ENCODE measurements around the gene GPR179. TPM values are rescaled to one million over a fixed set of nuclear protein-coding genes. Genes with fewer than 3 reads are reported as not detected.
A peak's percentile ranks its signal among the peaks of the same experiment; 100 is the strongest.

Gene GPR179
- total RNA-seq, 1 donor from 2014 or later = 0.07 TPM

DNA sequence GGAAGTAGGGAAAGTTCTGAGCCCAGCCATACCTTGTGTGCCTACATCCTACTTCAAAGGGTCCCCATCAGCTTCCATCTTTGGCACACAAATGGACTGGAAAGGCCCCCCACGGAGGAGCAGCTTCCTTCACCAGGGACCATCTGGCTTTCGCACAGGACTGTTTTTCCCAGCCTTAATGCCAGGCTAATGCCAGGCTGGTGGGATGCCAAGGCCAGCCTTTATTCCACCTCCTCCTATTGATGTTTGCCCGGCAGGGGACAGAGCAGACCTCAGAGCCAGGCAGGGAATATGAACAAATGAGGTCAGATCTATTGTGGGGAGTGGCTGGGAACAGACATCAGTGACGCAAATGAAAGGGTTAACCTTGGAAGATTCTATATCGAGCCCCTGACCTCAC, 5.7 kb downstream of the GPR179 start:
- Mint-ChIP-seq H3K36me3 (ENCODE audit: low read depth) (no peaks in the 10 kb centered on the region), H3K4me1 (no peaks in the 10 kb centered on the region), H3K4me3 (no peak overlapping the region), H3K27ac (no peak overlapping the region), H3K27me3 (peaks cover 2% of the 10 kb centered on the region), H3K9me3 (no peaks in the 10 kb centered on the region)
- TF ChIP-seq, protein P1, sequence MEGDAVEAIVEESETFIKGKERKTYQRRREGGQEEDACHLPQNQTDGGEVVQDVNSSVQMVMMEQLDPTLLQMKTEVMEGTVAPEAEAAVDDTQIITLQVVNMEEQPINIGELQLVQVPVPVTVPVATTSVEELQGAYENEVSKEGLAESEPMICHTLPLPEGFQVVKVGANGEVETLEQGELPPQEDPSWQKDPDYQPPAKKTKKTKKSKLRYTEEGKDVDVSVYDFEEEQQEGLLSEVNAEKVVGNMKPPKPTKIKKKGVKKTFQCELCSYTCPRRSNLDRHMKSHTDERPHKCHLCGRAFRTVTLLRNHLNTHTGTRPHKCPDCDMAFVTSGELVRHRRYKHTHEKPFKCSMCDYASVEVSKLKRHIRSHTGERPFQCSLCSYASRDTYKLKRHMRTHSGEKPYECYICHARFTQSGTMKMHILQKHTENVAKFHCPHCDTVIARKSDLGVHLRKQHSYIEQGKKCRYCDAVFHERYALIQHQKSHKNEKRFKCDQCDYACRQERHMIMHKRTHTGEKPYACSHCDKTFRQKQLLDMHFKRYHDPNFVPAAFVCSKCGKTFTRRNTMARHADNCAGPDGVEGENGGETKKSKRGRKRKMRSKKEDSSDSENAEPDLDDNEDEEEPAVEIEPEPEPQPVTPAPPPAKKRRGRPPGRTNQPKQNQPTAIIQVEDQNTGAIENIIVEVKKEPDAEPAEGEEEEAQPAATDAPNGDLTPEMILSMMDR (IDR thresholded peaks at IDR 0.05) = no peak
- POLR2A ChIA-PET = no interaction called here
- DNase-seq = no peak
- no peak for ATAC-seq (ENCODE audit: low read depth)
- intact Hi-C loops (cut with micrococcal nuclease) = no loop called here
- CTCF ChIA-PET = interaction anchor here (1.6 kb wide), 1 partner anchor 11 kb away, joined by 3 read pairs; no protein-coding TSS in a partner anchor

DNA sequence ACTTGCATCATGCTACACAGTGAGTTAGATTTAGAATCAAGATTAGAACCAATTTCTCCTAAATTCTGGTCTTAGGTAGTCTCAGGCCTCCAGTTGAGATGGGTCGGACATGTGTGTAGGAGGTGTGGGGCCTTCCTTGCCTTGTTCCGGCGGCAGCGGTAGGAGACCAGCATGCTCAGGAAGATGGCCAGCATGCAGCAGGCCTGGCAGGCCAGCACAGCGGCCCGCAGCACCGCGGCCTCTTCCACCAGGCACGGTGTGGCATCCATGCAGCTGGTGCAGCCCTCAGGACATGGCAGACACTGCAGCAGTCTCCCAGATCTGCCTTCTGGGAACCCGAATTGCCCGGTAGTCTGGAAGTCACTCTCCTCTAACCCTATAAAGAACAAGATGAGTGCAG, 6.9 kb downstream of the GPR179 start:
- ATAC-seq (ENCODE audit: low read depth) (no peak), DNase-seq (no peak)
- Mint-ChIP-seq H3K27ac (no peak overlapping the region), H3K4me3 (no peak overlapping the region), H3K9me3 (no peaks in the 10 kb centered on the region), H3K27me3 (peaks cover 4% of the 10 kb centered on the region), H3K36me3 (ENCODE audit: low read depth) (no peaks in the 10 kb centered on the region), H3K4me1 (no peaks in the 10 kb centered on the region)
- intact Hi-C loops (cut with micrococcal nuclease) = no loop called here
- CTCF ChIA-PET = no interaction called here
- POLR2A ChIA-PET = no interaction called here
- TF ChIP-seq, protein P1 (IDR thresholded peaks at IDR 0.05) = no peak

DNA sequence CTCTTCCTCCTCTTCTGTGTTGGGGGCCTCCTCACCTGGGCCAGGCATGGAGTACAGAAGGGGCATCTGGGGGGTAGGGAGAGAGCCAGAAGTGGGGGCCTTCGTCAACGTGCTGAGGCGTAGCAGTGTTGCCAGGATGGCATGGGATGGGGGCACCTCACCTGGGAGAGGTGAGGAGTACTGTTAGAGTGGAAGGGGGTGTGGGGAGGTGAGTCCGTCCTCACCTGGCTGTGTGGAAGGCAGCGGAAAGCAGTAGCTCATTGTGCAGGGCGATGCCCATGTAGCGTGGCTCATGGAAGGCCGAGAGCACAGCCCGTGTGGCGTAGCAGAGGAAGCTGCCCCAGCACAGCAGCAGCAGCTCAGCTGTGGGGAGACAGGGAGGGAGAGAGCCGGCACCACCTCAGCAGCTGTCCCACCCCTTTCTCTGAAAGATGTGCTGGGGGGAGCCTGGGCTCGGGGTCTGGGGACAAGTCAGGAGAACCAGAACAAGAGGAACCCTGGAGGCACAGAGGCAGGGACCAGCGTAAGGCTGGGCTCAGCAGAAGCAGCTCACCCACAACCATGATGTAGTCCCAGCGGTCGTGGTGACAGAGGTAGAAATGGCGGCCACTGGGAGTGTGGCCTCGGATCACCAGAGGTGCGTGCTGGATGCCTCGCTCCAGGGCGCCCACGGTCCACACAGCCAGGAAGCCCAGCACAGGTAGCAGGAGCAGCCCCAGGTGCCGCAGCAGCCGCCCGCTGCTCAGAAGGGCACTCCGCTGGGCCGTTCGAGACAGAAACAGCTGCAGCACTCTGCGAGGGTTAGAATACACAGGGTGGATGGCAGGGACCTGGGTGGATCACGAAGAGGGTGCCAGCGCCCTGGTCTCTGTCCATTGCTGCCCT, 9.0 kb downstream of the GPR179 start:
- TF ChIP-seq, protein P1 (IDR thresholded peaks at IDR 0.05) = no peak
- ChIA-PET CTCF (interaction anchor here (1.4 kb wide), 1 partner anchor 12 kb away, joined by 3 read pairs; no protein-coding TSS in a partner anchor), POLR2A (no interaction called here)
- H3K27ac Mint-ChIP-seq = no peak overlapping the region
- H3K27me3 Mint-ChIP-seq = peaks cover 13% of the 10 kb centered on the region
- no peaks in the 10 kb centered on the region for H3K36me3 Mint-ChIP-seq (ENCODE audit: low read depth)
- no peaks in the 10 kb centered on the region for H3K4me1 Mint-ChIP-seq
- DNase-seq = no peak
- H3K4me3 Mint-ChIP-seq = no peak overlapping the region
- no peak for ATAC-seq (ENCODE audit: low read depth)
- no peaks in the 10 kb centered on the region for H3K9me3 Mint-ChIP-seq
- intact Hi-C loops (cut with micrococcal nuclease) = no loop called here

DNA sequence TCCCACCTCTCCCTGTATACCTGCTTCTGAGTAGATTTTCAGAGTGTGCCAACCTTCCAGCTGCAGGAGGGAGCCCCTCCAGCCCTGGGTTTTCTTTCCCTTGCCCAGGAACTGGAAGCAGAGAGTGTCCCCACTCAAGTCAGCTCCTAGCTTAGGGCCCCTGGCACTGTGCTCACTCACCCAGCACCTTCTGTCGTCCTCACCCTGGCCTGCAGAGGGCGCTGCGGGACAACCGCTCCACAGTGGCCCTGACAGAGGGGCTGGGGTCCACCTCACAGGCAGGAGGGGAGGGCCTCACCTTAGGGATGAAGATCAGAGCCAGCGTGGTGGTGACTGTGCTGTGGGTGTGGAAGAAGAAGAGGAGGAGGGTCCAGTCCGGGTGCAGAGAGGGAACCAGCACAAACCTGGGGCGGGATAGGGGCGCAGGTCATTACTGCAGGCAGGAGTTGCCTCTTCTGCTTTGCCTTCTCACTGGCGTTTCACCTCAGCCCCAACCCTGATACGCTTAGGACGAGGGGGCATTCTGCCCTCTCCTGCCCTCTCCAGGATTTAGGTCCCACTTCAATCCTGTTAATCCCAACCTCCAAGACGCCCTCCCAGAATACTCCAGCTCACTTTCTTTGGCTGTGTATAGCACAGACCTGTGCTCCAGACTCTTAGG, 10.0 kb downstream of the GPR179 start:
- Mint-ChIP-seq H3K4me3 (no peak overlapping the region), H3K4me1 (no peaks in the 10 kb centered on the region), H3K36me3 (ENCODE audit: low read depth) (no peaks in the 10 kb centered on the region), H3K27ac (peak overlapping the region; percentile 42), H3K27me3 (peaks cover 20% of the 10 kb centered on the region), H3K9me3 (no peaks in the 10 kb centered on the region)
- intact Hi-C loops (cut with micrococcal nuclease) = no loop called here
- ChIA-PET CTCF (interaction anchor here (1.2 to 1.3 kb wide), 2 partner anchors 12 to 19 kb away, joined by 3 read pairs; no protein-coding TSS in a partner anchor), POLR2A (no interaction called here)
- no peak for ATAC-seq (ENCODE audit: low read depth)
- TF ChIP-seq, protein P1 (IDR thresholded peaks at IDR 0.05) = no peak
- DNase-seq = no peak

DNA sequence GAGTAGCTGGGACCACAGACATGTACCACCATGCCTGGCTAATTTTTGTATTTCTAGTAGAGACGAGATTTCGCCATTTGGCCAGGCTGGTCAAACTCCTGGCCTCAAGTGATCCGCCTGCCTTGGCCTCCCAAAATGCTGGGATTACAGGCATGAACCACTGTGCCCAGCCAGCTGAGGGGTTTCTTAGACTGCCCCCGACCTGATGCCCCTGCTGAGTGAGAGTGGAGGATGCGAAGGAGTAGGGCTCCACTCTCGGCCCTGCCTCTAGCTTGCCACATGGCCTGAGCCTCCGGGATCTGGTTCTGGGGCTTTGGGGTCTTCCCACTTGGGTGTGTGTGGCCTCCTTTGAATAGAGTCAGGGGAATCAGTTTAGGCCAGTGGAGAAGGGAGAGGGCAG, 11.0 kb downstream of the GPR179 start:
- DNase-seq (no peak), ATAC-seq (ENCODE audit: low read depth) (no peak)
- POLR2A ChIA-PET = no interaction called here
- Mint-ChIP-seq H3K9me3 (no peaks in the 10 kb centered on the region), H3K36me3 (ENCODE audit: low read depth) (no peaks in the 10 kb centered on the region), H3K4me1 (no peaks in the 10 kb centered on the region), H3K27ac (no peak overlapping the region), H3K4me3 (no peak overlapping the region), H3K27me3 (peaks cover 22% of the 10 kb centered on the region)
- CTCF ChIA-PET = interaction anchor here (1.2 to 1.3 kb wide), 2 partner anchors 11 to 20 kb away, joined by 3 read pairs; no protein-coding TSS in a partner anchor
- TF ChIP-seq, protein P1 (IDR thresholded peaks at IDR 0.05) = no peak
- intact Hi-C loops (cut with micrococcal nuclease) = no loop called here

Measured in activated B cell treated with CpG ODN at 0.5 μM for 24 hours (primary cell).